GM19240 (cell line): ENCODE measurements around the gene B3GNT2.
"Not testable (repeated sequence)": the region's sequence is repeated elsewhere in the genome, so short reads cannot be mapped to it uniquely, and the experiment has no call there.

Source experiments
- DNase-seq: peaks from one replicate; pipeline ENCODE4 v3.0.0; 2011; ENCODE audit warnings: low spot score; ENCODE audit not compliant: insufficient read length

Gene B3GNT2

DNA sequence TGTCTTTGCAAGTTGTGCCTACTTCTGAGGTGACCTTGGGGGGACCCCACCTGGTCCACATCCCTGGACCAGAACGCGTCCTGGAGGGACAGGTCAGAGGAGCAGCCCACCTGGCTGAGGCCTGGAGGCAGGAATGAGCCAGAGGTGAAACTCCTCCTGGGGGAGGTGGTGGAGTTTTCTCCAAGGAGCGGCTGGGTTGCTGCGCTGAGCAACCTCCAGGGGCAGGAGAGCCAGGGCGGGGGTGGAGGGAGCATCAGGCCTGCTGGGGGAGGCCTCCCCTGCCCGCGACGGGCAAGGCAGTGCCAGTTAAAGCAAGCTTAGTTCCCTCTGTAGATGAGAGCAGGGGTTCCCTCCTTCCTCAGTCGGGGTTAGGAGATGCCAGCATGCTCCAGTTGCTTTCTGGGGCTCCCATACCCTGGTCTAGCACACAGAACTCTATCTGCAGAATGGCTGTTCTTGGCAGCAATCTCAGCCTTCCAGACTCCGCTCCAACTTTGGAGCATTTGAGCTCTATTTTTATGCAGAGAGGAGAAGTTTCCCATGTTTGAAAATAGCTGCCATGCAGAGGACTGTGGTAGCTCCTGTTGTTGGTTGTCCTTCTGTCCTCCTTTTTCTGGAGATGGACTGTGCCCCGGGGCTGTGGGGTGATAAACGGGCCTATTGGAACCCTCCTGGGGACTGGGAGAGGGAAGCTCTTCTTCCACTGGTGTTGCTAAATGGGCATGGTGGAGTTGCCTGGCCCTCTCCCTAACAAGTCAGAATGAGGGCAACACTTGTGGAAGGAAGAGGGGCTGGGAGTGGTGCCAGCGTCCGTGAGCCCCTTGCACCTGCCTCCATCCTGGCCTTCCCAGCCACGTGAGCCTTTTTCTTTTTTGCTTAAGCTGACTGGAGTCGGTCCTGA lies 39.1 kb downstream of the B3GNT2 start:
- DNase-seq, result no peak

DNA sequence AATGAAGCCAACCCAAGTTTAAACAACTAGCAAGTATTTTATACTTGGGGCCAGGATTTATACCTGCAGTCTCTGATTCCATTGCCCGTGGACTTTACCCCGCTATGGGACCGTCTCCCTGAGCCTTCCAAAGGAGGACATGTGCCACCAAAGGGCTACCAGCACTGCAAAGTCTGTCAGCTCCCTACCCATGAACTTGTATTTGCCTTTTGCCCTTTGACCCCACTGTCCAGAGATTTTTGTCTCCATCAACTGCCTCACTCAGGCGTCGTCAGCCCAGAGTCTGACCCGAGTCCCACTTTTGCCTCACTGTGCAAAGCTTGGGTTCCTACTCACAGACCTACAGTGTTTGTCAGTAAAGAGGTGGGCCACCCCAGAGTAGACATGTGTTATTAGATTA lies 40.6 kb downstream of the B3GNT2 start:
- no peak for DNase-seq

DNA sequence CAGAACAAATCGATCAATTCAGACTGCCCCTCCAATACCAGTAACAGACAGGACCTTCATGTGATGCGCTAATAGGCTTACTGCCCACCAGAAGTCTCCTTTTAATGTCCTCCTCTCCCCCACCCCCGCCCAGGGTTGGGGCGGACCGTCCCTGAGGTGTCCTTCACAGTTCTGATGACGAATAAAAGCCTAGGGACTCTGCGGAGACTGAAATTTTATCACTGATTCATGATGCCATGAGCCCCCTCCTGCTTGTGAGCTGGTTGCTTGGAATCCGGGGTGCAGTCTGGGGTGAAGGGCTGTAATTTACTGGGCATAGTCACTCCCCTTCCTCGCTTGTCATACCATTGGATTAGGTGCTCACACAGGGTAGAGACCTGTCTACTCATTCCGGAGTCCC lies 42.3 kb downstream of the B3GNT2 start:
- no peak for DNase-seq

DNA sequence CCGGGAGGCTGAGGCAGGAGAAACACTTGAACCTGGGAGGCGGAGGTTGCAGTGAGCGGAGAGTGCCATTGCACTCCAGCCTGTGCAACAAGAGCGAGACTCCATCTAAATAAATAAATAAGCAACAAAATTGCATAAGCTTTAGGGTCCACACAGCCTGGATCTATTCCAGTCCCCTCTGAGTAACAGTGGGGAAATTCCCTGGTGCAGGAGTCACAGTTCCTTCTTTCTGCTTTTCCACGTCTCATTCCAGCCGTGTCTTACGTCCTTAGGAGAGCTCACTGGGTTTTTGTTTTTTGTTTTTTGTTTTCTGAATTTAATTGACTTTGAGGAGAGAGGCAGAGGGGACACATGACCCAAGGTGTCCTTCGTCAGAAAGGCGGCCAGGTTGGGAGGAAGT lies 44.6 kb downstream of the B3GNT2 start:
- no peak for DNase-seq

DNA sequence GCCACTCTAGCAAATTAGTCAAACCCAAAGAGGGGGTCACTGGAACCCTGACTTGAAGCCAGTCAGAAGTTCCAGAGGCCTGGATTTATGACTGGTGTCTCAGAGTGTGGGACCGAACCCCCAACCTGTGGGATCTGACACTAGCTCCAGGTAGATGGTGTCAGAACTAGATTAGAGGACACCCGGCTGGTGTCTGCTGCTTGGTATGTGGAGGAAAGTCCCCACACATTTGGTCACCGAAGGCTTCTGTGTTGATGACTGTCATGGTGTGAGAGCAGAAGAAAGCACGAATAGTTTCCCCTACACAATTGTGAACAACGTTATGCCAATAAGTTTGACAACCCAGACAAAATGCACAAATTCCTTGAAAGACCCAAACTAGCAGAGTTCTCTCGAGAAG lies 48.1 kb downstream of the B3GNT2 start:
- DNase-seq, result no peak

DNA sequence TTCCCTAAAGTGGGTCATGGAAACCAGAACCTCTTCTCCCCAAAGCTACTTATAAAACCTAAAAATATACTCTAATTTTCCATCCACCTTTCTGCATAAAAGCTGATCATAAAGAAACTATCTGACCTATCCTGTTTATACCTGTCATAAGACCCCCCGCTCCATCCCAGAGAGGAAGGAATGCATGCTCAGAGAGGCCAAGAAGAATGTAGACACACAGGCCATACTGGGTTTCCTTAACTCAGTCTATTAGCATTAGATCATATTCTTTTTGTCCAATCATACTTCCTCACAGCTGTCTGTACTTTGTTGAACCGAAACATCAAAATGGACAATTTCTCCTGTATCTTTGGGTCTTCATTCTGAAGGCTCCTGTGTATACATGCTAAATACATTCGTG lies 52.3 kb downstream of the B3GNT2 start:
- DNase-seq, result no peak

DNA sequence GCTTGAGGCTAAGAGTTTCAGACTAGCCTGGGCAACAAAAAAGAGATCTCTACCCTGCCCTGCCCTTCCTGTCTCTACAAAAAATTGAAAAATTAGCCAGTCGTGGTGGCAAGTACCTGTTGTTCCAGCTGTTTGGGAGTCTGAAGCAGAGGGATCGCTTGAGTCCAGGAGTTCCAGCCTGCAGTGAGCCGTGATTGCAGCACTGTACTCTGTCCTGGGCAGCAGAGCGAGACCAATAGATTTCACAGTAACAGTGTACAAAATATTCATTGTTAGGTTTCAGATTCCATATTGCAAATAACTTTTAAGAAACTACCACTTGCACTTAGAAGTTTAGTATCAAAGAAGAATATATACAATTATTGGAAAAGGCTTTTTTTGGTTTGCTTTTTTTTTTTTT lies 54.3 kb downstream of the B3GNT2 start:
- DNase-seq, result no peak

DNA sequence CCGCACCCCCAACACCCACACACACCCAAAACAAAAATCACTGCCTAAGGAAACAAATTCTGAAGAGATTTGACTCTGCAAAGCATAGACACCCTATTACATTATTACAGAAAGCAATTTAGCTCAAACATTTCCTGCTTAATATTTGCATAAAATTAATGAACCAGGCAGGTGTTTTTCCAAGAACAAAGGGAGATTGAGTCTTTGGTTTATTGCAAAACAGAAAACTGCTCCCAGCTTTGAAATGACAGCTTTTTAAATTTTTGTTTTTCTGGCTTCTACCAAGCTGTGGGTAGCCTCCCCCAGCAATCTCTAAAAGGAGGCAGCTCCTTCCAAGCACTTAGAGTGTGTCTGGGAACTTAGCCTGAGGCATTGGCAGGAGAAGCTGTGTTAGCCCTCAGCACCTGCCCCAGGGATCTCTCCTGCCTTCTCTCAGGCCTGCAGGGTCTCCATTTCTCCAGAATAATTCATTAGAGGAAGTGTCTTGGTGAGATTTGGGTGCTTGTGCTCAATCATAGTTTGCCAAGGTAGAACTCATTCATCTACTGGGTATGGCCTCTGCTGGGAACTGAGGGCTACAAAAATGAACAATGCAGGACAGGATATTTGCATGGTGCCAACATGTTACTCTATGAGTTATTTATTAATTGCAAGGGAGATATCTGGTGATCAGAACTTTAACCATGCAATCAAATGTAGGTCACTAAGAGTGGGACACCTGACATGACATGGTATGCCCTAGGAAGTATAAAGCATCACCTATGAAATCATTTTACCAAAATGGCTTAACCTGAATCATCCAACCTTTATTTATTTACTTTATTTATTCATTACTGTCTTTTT lies 58.7 kb downstream of the B3GNT2 start:
- no peak for DNase-seq

DNA sequence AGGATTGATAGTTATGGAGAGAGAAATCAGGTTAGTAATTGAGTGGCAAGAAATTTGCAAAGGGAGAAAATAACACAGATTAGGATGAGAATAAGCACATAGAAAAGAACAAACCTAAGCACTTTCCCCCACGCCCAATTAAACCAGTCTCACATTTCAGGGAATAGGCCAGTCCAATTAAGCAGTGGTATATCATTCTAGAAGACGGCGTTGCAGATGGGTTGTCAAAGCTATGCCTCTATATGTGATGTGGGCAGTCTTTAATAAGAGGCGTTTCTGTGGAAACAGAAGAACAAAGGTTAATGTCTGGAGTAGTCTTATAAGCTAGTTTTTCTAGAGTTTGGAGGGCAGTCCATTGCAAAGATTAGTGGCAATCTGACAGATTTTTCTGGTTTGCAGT lies 61.6 kb downstream of the B3GNT2 start:
- DNase-seq, result no peak

DNA sequence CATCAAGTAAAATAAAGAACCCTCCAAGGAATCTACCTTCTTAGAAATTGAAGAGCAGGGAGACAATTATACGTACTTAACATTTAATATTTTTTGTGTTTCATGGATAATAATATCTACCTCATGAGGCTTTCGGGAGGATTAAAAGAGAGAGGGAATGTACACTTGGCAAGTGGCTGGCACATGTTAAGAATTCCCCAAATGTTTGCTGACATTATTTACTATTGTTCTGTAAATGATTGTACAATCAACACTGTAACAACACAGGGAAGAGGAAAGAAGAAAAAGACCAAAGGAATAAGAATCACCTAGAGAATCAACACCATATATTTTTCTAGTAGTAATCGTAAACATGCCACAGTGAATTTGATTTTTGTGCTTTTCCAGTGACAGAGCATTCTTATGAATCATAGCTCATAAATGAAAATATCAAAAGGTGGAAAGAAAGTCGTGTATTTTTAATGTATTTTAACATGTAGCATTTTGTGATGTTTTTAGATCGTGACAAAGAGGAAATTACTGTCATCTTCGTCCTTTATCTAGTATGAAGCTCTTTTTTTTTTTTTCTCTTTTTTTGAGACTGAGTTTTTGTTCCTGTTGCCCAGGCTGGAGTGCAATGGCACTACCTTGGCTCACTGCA lies 67.3 kb downstream of the B3GNT2 start:
- DNase-seq, result no peak

DNA sequence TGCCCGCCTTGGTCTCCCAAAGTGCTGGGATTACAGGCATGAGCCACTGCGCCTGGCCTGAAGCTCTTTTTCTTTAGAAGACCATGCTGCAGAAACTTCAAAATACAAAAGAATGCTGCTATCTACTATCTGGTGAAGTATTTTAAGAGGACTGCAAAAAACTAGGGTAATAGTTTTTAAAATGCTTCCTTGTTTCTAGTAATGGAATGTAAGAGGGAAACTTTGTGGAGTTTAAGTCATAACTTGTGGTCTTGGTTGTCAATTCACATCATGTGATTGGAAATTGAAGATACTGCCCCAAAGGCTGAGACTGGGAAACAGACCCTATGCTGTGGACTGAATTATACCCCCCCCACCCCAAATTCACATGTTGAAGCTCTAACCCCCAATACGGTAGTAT lies 68.3 kb downstream of the B3GNT2 start:
- no peak for DNase-seq

DNA sequence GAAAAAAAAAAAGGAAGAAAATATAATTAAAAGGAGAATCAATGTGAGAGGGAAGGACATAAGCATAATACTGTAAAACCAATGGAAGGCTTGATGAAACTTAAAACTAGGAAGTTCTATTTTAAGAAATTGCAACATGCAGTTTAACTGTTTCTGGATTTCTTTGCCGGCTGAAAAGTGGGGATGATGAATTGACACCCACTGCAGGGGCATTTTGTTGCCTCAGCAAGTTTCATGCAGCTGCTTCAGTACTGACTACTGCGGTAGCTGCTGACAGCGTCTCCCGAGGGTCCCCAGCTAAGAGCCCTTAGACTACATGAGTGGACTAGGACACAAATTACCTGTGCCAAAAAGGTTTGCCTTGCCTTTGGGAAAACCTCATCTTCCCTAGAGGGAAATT lies 69.2 kb downstream of the B3GNT2 start:
- no peak for DNase-seq

DNA sequence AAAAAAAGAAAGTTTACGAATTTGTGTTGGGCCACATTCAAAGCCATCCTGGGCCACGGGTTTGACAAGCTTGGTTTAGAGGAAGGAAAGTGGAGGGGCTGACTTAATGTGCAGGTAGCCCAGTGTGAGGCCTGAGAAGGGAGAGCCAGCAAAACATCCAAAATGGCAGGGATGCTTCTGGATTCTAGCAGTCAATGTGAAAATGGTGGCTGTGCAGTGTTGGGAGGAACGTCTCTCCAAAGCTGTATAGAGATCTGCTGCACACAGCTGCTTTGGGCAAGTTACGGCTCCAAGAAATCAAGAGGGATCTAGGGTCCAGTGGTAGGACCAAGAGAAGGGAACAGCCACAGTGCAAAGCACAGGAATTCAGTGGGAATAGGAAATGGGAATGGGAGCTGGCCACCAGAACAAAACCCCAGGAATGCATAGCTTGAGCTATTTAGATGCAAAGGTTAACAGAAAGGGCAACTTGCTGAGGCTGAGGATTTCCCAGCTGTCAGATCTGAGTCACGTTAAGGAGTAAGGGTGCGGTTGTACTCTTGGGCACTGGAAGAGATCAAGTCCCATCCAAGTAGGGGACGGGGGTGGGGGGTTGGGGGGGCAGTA lies 70.6 kb downstream of the B3GNT2 start:
- no peak for DNase-seq

DNA sequence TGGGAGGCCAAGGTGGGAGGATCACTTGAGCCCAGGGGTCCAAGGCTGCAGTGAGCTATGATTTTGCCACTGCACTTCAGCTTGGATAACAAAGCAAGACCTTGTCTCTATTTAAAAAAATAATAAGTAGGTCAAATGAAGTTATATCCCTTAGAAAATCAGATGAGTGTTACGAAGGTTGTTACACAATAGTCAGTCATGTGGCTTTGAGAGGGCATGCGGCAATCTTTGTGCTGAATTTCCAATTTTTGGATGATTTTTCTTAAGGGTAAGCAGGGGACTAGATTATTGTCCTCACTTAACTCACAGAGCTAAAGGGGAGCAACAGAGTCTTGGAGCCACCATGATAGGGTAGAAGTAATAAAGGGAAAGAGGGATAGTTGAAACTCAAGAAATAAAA lies 71.8 kb downstream of the B3GNT2 start:
- DNase-seq, result no peak

DNA sequence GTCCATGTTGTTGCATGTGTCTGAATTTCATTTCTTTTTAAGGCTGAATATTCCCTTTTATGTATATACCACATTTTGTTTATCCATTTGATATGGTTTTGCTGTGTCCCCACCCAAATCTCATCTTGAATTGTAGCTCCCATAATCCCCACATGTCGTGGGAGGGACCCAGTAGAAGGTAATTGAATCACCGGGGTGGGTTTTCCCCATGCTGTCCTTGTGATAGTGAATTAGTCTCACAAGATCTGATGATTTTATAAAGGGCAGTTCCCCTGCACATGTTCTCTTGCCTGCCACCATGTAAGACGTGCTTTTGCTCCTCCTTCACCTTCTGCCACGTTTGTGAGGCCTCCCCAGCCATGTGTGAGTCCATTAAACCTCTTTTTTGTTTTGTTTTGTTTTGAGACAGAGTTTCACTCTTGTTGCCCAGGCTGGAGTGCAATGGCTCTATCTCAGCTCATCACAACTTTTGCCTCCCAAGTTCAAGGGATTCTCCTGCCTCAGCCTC lies 72.8 kb downstream of the B3GNT2 start:
- not testable (repeated sequence) for DNase-seq

DNA sequence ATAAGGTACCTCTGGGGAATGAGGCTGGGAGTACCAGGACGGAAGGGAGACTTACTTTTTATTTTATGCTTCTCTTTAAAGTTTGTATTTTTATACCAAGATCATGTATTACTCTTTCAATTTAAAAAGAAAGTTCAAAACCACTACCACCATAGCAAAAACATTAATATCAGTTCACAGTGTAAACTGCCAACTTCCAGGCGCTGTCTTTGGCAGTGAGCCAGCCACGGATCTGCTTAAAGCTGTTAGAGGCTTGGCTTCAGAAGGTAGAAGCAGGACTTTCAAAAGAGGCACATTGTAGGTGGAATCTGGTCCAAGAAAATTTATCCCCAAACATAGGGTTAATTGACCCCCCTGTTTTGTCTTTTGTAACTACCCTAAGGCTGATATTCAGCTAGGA lies 74.8 kb downstream of the B3GNT2 start:
- DNase-seq, result no peak
